Measurements from ENCODE around the gene KLF13. TPM values are rescaled to one million over a fixed set of nuclear protein-coding genes. Genes with fewer than 3 reads are reported as not detected.

KLF13 gene
- total and polyA plus RNA-seq, 2 donors (not counting 1 experiment from before 2014, with no cell fraction given): 65.5 to 140 TPM

DNA sequence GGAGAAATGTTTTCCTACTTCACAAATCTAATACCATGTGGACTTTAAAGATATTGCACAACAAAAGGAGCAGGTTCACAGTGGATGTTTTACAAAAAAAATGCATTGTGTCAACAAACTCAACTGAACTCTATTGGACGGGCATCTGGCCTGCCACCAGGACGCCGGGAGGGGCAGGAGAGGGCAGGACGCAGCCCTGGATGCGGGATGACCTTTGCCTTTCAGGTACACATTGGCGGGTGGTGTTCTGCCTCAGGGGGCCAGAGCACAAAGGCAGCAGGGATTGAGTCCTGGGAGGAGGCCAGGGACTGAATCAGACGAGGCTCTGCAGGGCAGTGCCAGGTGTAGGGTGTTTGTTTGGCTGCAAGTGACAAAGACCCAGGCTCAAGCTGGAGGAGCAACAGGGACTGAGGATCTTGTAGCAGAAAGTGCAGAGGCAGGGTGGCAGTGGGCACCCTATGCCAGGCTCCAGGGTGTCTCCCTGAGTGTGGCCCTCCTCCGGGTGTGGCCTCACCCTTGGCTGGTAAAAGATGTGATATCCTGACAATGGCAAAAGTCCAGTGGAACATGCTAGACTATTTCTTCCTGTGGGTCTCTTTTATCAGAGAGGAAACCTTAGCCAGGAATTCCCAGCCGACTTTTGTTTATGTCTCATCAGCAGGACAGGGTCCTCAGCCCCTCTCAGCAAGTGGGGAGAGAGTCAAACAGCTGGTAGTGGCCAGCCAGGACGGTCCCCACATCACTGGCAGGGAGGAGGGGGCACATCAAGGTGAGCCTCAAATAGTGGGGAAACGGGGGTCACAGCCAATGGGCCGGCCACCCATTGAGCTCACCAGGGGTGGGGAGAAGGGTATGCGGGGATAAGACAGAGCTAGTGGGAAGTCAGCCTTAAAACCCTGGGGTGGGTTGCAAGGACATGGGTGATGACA lies 29.7 kb upstream of the KLF13 start:
- H3K27ac ChIP-seq (ENCODE audit: low read length in 2 of 2): no peak overlapping the region
- TF ChIP-seq, protein P1, sequence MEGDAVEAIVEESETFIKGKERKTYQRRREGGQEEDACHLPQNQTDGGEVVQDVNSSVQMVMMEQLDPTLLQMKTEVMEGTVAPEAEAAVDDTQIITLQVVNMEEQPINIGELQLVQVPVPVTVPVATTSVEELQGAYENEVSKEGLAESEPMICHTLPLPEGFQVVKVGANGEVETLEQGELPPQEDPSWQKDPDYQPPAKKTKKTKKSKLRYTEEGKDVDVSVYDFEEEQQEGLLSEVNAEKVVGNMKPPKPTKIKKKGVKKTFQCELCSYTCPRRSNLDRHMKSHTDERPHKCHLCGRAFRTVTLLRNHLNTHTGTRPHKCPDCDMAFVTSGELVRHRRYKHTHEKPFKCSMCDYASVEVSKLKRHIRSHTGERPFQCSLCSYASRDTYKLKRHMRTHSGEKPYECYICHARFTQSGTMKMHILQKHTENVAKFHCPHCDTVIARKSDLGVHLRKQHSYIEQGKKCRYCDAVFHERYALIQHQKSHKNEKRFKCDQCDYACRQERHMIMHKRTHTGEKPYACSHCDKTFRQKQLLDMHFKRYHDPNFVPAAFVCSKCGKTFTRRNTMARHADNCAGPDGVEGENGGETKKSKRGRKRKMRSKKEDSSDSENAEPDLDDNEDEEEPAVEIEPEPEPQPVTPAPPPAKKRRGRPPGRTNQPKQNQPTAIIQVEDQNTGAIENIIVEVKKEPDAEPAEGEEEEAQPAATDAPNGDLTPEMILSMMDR (IDR thresholded peaks at IDR 0.05): no peak
- no peak for TF ChIP-seq EZH2 (IDR thresholded peaks at IDR 0.05; ENCODE audit: borderline replicate concordance, insufficient read depth, low read depth, low read length, poor library complexity, severe bottlenecking)
- H3K4me3 ChIP-seq (ENCODE audit: control extremely low read depth in 1 of 5, extremely low read depth in 1 of 5, insufficient read depth in 1 of 5, low read depth in 2 of 5, low read length in 4 of 5): no peak overlapping the region
- H3K4me1 ChIP-seq (ENCODE audit: control insufficient read depth in 2 of 2, insufficient read depth in 2 of 2, low read length in 2 of 2): peaks cover 12 to 14% of the 10 kb centered on the region in 2 donors
- H3K4me3 Mint-ChIP-seq: no peak overlapping the region
- no peak overlapping the region for H3K4me2 ChIP-seq (replicated peaks; ENCODE audit: low read depth, low read length, poor library complexity, severe bottlenecking)
- no peak overlapping the region for H3K9ac ChIP-seq (ENCODE audit: low read length)
- H3K27me3 Mint-ChIP-seq: peaks cover 6% of the 10 kb centered on the region
- no peak overlapping the region for H2AFZ ChIP-seq (ENCODE audit: insufficient read depth, low read depth, low read length, poor library complexity, severe bottlenecking)
- H3K9me3 Mint-ChIP-seq (ENCODE audit: insufficient read depth): no peaks in the 10 kb centered on the region
- no peaks in the 10 kb centered on the region for H4K20me1 ChIP-seq (ENCODE audit: control insufficient read depth, insufficient read depth, low read length, poor library complexity, severe bottlenecking)
- no peaks in the 10 kb centered on the region for H3K36me3 ChIP-seq (replicated peaks in 1 of 2; ENCODE audit: control extremely low read depth in 1 of 2, control insufficient read depth in 1 of 2, extremely low read depth in 1 of 2, insufficient read depth in 2 of 2, low read length in 1 of 2)
- H3K27me3 ChIP-seq (replicated peaks in 1 of 4; ENCODE audit: control extremely low read depth in 1 of 4, control insufficient read depth in 3 of 4, insufficient read depth in 4 of 4, low read length in 3 of 4): no peaks in the 10 kb centered on the region
- no peaks in the 10 kb centered on the region for H3K9me3 ChIP-seq (ENCODE audit: control extremely low read depth in 1 of 3, control insufficient read depth in 2 of 3, insufficient read depth in 1 of 3, low read length in 2 of 3)
- no peaks in the 10 kb centered on the region for H3K79me2 ChIP-seq (ENCODE audit: control insufficient read depth, insufficient read depth, low read length)
- ChIA-PET CTCF (interaction anchor here (1.1 kb wide), 1 partner anchor 82 kb away, joined by 4 read pairs; no protein-coding TSS in a partner anchor), POLR2A (no interaction called here)
- WGBS (ENCODE audit: insufficient coverage): 94% methylated on average over 11 of the region's 13 CpGs
- DNase-seq (no peak), ATAC-seq (ENCODE audit: low read depth) (no peak)
- H3K4me1 Mint-ChIP-seq: peaks cover 10% of the 10 kb centered on the region
- no peak overlapping the region for H3K27ac Mint-ChIP-seq
- intact Hi-C loops (cut with micrococcal nuclease): no loop called here

Measured in B cell (primary cell).